ENCODE measurements around the gene GDNF.

GRCh38 chr5:37888476-37888875 lies 48.6 kb upstream of the GDNF start:
- TF ChIP-seq CTCF (IDR thresholded peaks at IDR 0.05 in 8 of 11, conservative IDR thresholded peaks at IDR 0.05 in 3 of 11) (no peak), POLR2A (IDR thresholded peaks at IDR 0.05) (no peak), POLR2AphosphoS5 (IDR thresholded peaks at IDR 0.05) (no peak)

Data from spleen (tissue), 7 donors.